Kidney tubule cell (primary cell): ENCODE data around the gene IFNG.

Source experiments
- DNase-seq: peaks from one replicate; pipeline ENCODE4 v3.0.0-alpha.2; 2018; ENCODE audit warnings: low spot score

Gene IFNG

GRCh38 chr12:68166317-68166831 is 6.8 kb upstream of the IFNG start:
- DNase-seq, result no peak

- no peak for DNase-seq
Observed at GRCh38 chr12:68163560-68164081, 4.1 kb upstream of the IFNG start.

- peak; percentile 51 for DNase-seq
Observed at GRCh38 chr12:68162374-68162773, 2.8 kb upstream of the IFNG start.

DNA sequence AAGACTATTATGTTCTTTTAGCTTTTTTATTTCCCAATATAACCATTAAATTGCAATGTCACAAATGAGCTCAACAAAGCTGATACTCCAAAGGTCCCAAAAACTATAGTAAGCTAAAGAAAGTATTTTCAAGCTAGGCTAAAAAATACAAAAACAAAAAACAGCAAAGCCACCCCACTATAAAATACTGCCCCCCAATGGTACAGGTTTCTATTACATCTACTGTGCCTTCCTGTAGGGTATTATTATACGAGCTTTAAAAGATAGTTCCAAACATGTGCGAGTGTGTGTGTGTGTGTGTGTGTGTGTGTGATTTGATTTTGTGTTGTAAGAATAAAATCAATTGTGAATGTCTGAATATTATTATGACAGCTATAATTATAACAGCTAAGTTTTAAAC is 1.1 kb downstream of the IFNG start:
- DNase-seq, result peak; percentile 12

DNA sequence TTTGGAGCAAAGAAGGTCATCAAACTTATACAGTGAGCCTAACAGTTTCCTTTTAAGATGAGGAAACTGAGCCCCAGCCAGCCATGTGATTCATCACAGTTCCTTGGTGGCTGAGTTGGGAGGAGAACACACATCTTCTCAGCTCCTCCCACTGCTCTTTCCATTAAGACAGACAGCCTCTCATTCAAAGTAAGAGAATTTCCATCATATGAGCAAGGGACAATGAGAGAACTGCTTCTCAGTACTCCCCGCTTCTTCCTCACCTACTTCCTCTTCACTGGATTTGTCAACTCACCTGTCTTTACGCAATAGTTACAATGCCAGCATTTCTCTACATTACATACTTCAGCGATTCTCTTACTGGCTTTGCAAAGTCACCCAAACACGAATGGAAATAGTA is 2.2 kb downstream of the IFNG start:
- peak; percentile 22 for DNase-seq

- no peak for DNase-seq
Observed at GRCh38 chr12:68156636-68157035, 2.9 kb downstream of the IFNG start.

GRCh38 chr12:68154779-68155178 is 4.8 kb downstream of the IFNG start:
- no peak for DNase-seq

GRCh38 chr12:68148261-68148951 is 11.1 kb downstream of the IFNG start:
- no peak for DNase-seq

DNA sequence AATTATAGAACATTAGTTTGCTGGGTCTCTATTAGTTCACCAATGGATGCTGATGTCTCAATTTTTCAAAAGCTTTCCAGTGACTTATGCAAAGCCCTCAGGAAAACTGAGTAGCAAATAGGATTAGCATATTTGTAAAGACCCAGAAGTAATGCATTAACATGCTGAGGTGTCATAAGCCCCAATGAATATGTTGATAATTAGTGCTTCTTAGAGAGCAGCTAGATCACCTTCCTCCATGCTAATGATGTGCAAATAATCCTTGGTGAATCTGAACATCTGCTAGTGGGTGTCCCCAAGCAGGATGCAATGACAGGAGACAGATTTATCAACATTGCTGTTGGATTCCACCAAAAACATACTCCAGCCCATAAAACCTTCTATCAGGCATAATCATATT is 19.0 kb downstream of the IFNG start:
- no peak for DNase-seq

- DNase-seq, result no peak
Observed at GRCh38 chr12:68139941-68140340, 19.6 kb downstream of the IFNG start.

DNA sequence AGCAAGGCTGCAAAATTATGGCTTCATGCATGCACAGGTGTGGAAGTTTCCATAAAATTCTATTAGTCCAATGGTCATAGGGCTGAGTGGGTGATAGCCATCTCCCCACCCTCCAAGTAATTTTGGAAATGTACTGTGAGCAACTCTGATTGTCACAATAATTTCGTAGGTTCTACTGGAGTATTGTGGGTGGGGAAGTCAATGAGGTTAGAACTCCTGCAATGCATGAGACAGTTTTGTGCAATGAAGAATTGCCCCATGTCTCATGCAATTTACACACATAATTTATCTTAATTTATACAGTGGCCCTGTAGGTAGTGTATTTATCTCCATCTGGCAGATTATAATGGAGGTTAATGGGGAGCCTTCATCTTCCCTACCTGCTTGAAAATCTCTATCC is 20.5 kb downstream of the IFNG start:
- no peak for DNase-seq

- DNase-seq, result no peak
Observed at GRCh38 chr12:68138480-68138879, 21.1 kb downstream of the IFNG start.

DNA sequence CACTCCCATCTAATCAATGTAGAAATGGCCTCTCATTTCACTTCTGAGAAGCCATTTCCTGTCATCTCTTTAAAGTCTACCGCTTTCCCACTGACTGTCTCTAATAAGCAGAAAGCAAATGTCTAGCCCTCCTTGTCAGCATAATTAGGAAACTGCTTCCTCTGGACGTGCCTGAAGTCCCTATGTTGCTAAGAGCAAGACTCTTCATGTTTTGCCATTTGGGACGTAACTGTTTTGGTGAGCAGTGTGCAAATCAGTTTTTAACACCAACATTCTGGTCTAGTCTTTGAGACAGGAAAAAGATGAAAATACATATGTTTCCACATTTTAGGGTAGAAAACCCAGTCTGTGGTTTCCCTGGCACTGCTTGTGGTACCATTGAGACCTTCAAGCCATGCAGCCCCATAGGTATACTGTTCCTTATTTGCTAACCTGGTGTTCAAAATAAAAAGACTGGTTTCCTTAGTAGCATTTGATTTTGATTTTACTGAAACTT is 22.2 kb downstream of the IFNG start:
- no peak for DNase-seq

- DNase-seq, result no peak
Observed at GRCh38 chr12:68135520-68135919, 24.0 kb downstream of the IFNG start.

GRCh38 chr12:68131867-68132414 is 27.6 kb downstream of the IFNG start:
- no peak for DNase-seq

DNA sequence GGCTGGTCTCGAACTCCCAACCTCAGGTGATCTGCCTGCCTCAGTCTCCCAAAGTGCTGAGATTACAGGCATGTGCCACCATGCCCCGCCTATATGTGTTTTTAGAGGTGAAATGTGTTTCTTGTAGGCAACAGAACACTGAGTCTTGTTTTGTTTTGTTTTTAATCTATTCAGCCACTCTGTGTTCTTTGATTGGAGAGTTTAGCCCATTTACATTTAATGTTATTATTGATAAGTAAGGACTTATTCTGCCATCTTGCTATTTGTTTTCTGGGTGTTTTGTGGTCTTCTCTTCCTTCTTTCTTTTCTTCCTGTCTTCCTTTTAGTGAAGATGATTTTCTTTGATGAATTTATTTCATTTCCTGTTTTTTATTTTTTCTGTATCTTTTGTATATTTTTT is 29.6 kb downstream of the IFNG start:
- no peak for DNase-seq

- no peak for DNase-seq
Observed at GRCh38 chr12:68122236-68122920, 37.2 kb downstream of the IFNG start.

DNA sequence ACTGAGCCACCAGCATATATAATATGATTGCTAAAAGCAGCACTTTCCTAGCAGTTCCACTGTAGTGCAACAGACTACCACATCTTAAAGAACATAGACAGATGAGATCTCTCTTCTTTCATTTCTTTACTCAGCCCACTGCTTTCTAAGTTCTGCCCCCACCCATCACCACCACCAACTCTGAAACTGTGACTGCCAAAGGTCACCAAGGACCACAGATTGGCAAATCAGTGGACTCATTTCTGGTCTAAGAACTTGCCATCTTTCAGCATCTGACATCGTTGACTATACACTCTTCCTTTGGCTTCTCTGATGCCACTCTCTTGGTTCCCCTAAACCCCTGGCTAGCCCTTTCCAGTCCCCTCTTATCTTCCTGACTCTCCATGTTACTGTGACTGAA is 38.4 kb downstream of the IFNG start:
- DNase-seq, result no peak

DNA sequence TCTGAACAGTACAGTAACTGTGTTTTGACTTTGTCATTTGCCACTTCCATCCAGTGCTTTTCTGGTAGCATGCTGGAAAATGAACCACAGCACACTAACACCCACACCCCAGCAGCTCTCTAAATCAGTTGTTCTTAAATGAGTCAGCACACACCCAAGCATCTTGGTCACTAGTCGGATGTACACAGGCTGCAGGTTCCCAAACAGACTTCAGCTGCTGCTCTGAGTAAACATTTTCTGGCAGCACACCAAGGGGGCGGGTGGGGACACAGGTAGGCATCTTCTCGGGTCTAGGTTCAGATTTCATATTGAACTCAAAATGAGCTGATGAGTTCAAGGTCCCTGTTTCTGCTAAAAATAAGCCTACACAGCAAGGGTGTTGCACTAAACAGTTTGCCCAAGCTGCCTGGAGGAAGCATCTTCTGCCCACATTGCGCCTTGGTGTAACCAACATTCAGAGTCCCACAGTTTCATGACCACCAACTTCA is 39.8 kb downstream of the IFNG start:
- DNase-seq, result no peak

- DNase-seq, result no peak
Observed at GRCh38 chr12:68119250-68119649, 40.3 kb downstream of the IFNG start.

GRCh38 chr12:68118096-68118755 is 41.3 kb downstream of the IFNG start:
- no peak for DNase-seq

GRCh38 chr12:68117661-68118060 is 41.9 kb downstream of the IFNG start:
- DNase-seq, result no peak
